OCI-LY7 (cell line): Measurements from ENCODE around the gene AUP1. TPM values are rescaled to one million over a fixed set of nuclear protein-coding genes. Genes with fewer than 3 reads are reported as not detected.

Experiments used
- BruUV-seq: library from RNA; stranded (reverse); fragments of 400-500 nt; replicated peaks from 2 replicates; lab custom pipeline; 2021; lab: Mats Ljungman, UMichigan
- CTCF ChIA-PET: fragments of 300-600 bp; sonication (Branson Sonifier 250); formaldehyde crosslinking; loops from one replicate; lab custom pipeline; 2022; ENCODE audit warnings: antibody characterized with exemption; ENCODE audit not compliant: unreplicated experiment; lab: Charles Lee
- POLR2A ChIA-PET: fragments of 300-600 bp; sonication (Branson Sonifier 250); formaldehyde crosslinking; loops from one replicate; lab custom pipeline; 2022; ENCODE audit warnings: antibody characterized with exemption; lab: Charles Lee
- DNase-seq: peaks from one replicate; pipeline ENCODE4 v3.0.0-alpha.2; 2015; ENCODE audit warnings: low spot score
- H2AFZ ChIP-seq: fragments of 200-600 bp; sonication (generic), shearing (Covaris generic); 2 replicates; pipeline ENCODE4 v1.6.1; 2014; ENCODE audit warnings: mild to moderate bottlenecking, antibody characterized with exemption, low read length, moderate library complexity
- H3K27ac ChIP-seq: fragments of 200-600 bp; sonication (generic); 2 replicates; pipeline ENCODE4 v1.5.1; 2014; ENCODE audit warnings: mixed run types, low read depth, mild to moderate bottlenecking, moderate library complexity, low read length, inconsistent platforms; ENCODE audit not compliant: poor library complexity, severe bottlenecking
- H3K36me3 ChIP-seq: fragments of 200-600 bp; sonication (generic); 2 replicates; pipeline ENCODE4 v1.6.1; 2014; ENCODE audit warnings: mild to moderate bottlenecking, antibody characterized with exemption, low read length, moderate library complexity, mixed read lengths; ENCODE audit not compliant: insufficient read depth
- H3K4me1 ChIP-seq: fragments of 200-600 bp; sonication (generic); 2 replicates; pipeline ENCODE4 v1.5.1; 2014; ENCODE audit warnings: mild to moderate bottlenecking, low read length; ENCODE audit not compliant: insufficient read depth, poor library complexity, severe bottlenecking
- H3K4me2 ChIP-seq: fragments of 200-600 bp; sonication (generic); 2 replicates; pipeline ENCODE4 v1.6.1; 2014; ENCODE audit warnings: mild to moderate bottlenecking, low read length
- H3K4me3 ChIP-seq: fragments of 200-600 bp; sonication (generic); 2 replicates; pipeline ENCODE4 v1.5.1; 2014; ENCODE audit warnings: mild to moderate bottlenecking, low read depth, low read length; ENCODE audit not compliant: poor library complexity, severe bottlenecking
- H3K79me2 ChIP-seq: fragments of 200-600 bp; sonication (generic); 2 replicates; pipeline ENCODE4 v1.6.1; 2016; ENCODE audit warnings: low read depth, mild to moderate bottlenecking, low read length, moderate library complexity, mixed read lengths; ENCODE audit not compliant: insufficient read depth
- H3K9me2 ChIP-seq: fragments of 200-600 bp; sonication (generic); 2 replicates; pipeline ENCODE4 v1.6.1; 2016; ENCODE audit warnings: mild to moderate bottlenecking, low read length, mixed read lengths; ENCODE audit not compliant: insufficient read depth
- H3K9me3 ChIP-seq: fragments of 200-600 bp; sonication (generic); 2 replicates; pipeline ENCODE4 v1.6.1; 2014; ENCODE audit warnings: mild to moderate bottlenecking, mixed run types, low read length, mixed read lengths
- H4K20me1 ChIP-seq: fragments of 200-600 bp; sonication (generic); 2 replicates; pipeline ENCODE4 v1.6.1; 2014; ENCODE audit warnings: mild to moderate bottlenecking, antibody characterized with exemption, low read length, moderate library complexity, mixed read lengths; ENCODE audit not compliant: insufficient read depth
- EZH2phosphoT487 ChIP-seq: fragments of 200-600 bp; sonication (generic); IDR thresholded peaks from 2 replicates; pipeline ENCODE4 v1.6.1; 2018; ENCODE audit warnings: low read depth, borderline replicate concordance, mild to moderate bottlenecking, mixed run types, antibody characterized with exemption, low read length, moderate library complexity, mixed read lengths
- intact Hi-C: fragments of 100-400 bp; cut with micrococcal nuclease; formaldehyde crosslinking; loops from one replicate; pipeline ENCODE4 v1.10.0; 2022; ENCODE audit not compliant: unreplicated experiment
- total RNA-seq, 2 experiments: library from RNA; depleted of rRNA in 1 of 2; stranded (reverse); fragments of >200 nt in 1 of 2; shearing (Covaris generic) in 1 of 2; gene quantifications; 2 replicates each; pipeline ENCODE4 v1.2.3, GENCODE V29; 2014 to 2022
- TF ChIP-seq, protein P1 (sequence below): fragments of 200-600 bp; sonication (generic); conservative IDR thresholded peaks from 2 replicates; pipeline ENCODE4 v1.5.1; 2014; ENCODE audit warnings: mild to moderate bottlenecking, antibody characterized with exemption, low read length, moderate library complexity, mixed read lengths

The AUP1 gene
- total RNA-seq, 2 experiments from 2014 or later, result 121 to 188 TPM

DNA sequence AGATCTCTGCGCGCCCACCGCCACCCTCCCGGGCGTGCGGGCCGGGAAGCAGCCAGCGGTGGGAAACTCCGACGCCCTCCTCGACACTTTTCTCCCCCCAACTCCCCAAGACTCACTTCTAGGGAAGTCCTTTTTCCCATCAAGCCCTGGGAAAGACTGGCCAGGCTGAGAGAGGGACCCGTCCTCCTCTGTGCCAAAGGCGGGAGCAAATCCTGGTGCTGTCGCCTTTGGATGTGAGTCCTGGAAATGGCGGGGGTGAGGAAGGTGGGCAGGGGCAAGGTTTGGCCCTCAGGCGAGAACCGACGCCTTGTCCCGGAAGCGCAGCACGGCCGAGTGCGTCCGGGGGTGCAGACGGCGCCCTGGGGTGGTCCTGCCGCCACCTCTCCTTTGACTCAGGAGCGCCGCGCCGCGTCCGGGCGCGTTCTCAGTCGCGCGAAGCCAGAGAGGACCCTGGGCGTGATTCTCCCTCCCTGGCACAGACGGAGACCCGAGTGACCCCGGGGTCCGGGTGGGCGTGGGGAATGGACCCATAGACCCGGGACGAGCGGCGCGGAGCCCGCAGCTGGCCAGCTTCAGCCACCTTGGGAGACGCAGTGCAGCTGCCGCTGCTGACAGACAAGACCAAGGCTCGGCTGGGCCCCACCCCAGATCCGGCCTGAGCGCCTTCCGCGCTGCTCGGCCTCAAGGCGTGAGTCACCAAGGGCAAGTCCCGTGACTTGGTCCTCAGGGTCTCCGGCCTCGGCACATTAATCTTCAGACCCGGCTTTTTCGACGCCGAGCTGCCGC lies 26.6 kb downstream of the AUP1 start:
- Histone ChIP-seq H3K4me2 (peak overlapping the region; percentile 45; the same call in 1 of the 2 replicates), H3K4me1 (peaks cover 23% of the 10 kb centered on the region)
- CTCF ChIA-PET, result interaction anchor here (0.5 kb wide), 1 partner anchor 456 kb away, joined by 7 read pairs; the partner anchor contains the start of gene POLE4

DNA sequence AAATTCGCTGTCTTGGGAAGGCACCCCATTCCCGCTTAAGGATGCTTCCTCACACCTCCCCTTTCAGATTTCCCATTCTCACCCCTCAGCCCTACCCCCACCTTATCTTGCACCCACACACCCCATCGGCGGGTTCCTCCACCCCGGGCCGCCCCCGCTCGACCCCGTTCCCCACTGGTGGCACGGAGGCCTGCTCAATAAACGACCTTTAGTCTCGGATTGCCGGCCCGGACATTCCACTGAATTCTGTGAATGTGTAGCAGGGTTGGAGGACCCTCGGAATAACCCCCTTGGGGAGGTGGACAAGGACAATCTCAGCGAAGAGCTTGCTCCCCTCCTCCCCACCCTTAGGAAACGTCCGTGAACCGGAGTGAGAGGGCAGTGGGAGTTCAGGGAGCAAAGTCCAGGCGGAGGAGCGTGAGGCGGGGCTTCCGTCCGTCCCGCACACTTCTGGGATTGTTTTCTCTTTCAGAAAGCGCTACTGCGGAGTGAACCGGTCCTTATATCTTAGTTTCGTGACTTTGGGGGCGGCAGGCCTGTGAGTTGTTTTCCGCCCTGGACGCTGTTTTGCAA lies 27.3 kb downstream of the AUP1 start:
- H2AFZ ChIP-seq, result no peak overlapping the region
- POLR2A ChIA-PET, result no interaction called here
- TF ChIP-seq, protein P1, sequence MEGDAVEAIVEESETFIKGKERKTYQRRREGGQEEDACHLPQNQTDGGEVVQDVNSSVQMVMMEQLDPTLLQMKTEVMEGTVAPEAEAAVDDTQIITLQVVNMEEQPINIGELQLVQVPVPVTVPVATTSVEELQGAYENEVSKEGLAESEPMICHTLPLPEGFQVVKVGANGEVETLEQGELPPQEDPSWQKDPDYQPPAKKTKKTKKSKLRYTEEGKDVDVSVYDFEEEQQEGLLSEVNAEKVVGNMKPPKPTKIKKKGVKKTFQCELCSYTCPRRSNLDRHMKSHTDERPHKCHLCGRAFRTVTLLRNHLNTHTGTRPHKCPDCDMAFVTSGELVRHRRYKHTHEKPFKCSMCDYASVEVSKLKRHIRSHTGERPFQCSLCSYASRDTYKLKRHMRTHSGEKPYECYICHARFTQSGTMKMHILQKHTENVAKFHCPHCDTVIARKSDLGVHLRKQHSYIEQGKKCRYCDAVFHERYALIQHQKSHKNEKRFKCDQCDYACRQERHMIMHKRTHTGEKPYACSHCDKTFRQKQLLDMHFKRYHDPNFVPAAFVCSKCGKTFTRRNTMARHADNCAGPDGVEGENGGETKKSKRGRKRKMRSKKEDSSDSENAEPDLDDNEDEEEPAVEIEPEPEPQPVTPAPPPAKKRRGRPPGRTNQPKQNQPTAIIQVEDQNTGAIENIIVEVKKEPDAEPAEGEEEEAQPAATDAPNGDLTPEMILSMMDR, result no peak
- TF ChIP-seq EZH2phosphoT487, result no peak

More for the DNA sequence above, 26.6 kb downstream of the AUP1 start:
- Histone ChIP-seq H3K79me2 (peaks cover 5% of the 10 kb centered on the region; the same call in 1 of the 2 replicates), H3K4me3 (no peak overlapping the region), H2AFZ (no peak overlapping the region), H3K36me3 (peaks cover 15% of the 10 kb centered on the region), H4K20me1 (no peaks in the 10 kb centered on the region), H3K27ac (no peak overlapping the region), H3K9me2 (no peaks in the 10 kb centered on the region), H3K9me3 (no peaks in the 10 kb centered on the region)
- intact Hi-C loops, result no loop called here
- DNase-seq, result no peak
- BruUV-seq, result no TSS peak
- TF ChIP-seq, protein P1, result peak; percentile 41; the same call in 1 of the 2 replicates
- no peak for TF ChIP-seq EZH2phosphoT487
- POLR2A ChIA-PET, result no interaction called here

More for the DNA sequence above, 27.3 kb downstream of the AUP1 start:
- Histone ChIP-seq H3K9me2 (no peaks in the 10 kb centered on the region), H3K27ac (no peak overlapping the region), H3K4me2 (peak overlapping the region; percentile 45; the same call in 1 of the 2 replicates), H3K36me3 (peaks cover 15% of the 10 kb centered on the region), H3K9me3 (no peaks in the 10 kb centered on the region), H4K20me1 (no peaks in the 10 kb centered on the region), H3K79me2 (peaks cover 5% of the 10 kb centered on the region; the same call in 1 of the 2 replicates), H3K4me3 (no peak overlapping the region), H3K4me1 (peaks cover 23% of the 10 kb centered on the region)
- no peak for DNase-seq
- no TSS peak for BruUV-seq
- intact Hi-C loops, result no loop called here
- CTCF ChIA-PET, result no interaction called here
